ENCODE measurements around the gene RNF187.

The RNF187 gene

DNA sequence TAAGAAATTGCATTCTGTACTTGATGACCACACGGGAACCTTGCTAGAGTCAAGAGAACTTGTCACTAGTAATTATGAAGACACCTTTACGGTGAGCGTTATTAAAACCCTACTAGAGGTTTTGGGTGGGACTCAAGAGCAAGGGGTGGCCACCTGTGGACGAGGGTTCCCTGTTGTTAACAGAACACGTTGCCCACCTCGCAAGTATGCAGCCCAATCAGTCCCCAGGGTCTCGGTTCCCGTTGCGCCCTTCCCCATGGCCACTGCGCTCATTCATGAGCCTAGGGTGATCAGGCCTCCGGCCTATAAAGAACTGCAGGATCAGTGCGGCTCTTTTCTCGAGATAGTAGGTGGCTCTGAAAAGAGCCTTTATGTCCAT, 30.2 kb upstream of the RNF187 start:
- no peak for ATAC-seq (ENCODE audit: insufficient read depth, low read depth)

DNA sequence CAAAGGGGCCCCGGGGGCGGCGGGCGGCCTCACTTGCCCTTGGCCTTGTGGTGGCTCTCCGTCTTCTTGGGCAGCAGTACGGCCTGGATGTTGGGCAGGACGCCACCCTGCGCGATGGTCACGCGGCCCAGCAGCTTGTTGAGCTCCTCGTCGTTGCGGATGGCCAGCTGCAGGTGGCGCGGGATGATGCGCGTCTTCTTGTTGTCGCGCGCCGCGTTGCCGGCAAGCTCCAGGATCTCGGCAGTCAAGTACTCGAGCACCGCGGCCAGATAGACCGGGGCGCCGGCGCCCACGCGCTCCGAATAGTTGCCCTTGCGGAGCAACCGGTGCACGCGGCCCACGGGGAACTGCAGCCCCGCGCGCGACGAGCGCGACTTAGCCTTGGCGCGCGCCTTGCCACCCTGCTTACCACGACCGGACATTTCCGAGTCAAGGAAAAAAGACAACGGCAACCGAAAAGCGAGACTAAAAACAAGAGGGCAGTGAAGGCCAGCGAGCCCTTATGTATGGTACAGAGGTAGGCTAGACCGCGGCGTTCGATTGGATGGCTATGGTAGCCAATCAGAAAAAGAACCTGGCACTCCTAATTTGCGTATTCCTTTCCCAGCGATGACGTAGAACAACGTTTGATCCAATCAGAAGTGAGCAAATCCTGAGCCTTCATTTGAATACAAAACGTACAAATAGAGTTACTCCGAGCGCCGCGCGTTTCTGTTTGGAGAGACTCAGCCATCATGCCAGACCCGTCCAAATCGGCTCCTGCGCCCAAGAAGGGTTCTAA, 29.6 kb upstream of the RNF187 start:
- no peak for ATAC-seq (ENCODE audit: insufficient read depth, low read depth)
- Histone ChIP-seq H3K4me3 (ENCODE audit: low read depth in 1 of 2, low read length in 2 of 2) (no peak overlapping the region), H3K9me3 (ENCODE audit: insufficient read depth, low read length, severe bottlenecking) (no peaks in the 10 kb centered on the region), H3K9ac (ENCODE audit: low read depth, low read length) (no peak overlapping the region), H3K4me2 (ENCODE audit: insufficient read depth, low read length) (no peak overlapping the region), H3K4me1 (ENCODE audit: insufficient read depth, low read length) (no peaks in the 10 kb centered on the region), H3K36me3 (ENCODE audit: insufficient read depth, low read length) (no peaks in the 10 kb centered on the region), H2AFZ (ENCODE audit: low read depth, low read length) (no peak overlapping the region), H3K27ac (ENCODE audit: low read length) (no peak overlapping the region), H4K20me1 (ENCODE audit: insufficient read depth, low read length) (no peaks in the 10 kb centered on the region), H3K79me2 (ENCODE audit: insufficient read depth, low read length) (no peaks in the 10 kb centered on the region), H3K27me3 (ENCODE audit: insufficient read depth, low read length, poor library complexity) (peaks cover 4% of the 10 kb centered on the region)
- no peak for DNase-seq
- TF ChIP-seq, protein P1, sequence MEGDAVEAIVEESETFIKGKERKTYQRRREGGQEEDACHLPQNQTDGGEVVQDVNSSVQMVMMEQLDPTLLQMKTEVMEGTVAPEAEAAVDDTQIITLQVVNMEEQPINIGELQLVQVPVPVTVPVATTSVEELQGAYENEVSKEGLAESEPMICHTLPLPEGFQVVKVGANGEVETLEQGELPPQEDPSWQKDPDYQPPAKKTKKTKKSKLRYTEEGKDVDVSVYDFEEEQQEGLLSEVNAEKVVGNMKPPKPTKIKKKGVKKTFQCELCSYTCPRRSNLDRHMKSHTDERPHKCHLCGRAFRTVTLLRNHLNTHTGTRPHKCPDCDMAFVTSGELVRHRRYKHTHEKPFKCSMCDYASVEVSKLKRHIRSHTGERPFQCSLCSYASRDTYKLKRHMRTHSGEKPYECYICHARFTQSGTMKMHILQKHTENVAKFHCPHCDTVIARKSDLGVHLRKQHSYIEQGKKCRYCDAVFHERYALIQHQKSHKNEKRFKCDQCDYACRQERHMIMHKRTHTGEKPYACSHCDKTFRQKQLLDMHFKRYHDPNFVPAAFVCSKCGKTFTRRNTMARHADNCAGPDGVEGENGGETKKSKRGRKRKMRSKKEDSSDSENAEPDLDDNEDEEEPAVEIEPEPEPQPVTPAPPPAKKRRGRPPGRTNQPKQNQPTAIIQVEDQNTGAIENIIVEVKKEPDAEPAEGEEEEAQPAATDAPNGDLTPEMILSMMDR (IDR thresholded peaks at IDR 0.05; ENCODE audit: borderline replicate concordance, extremely low read depth, low read length, poor library complexity, severe bottlenecking): no peak
- TF ChIP-seq EZH2 (IDR thresholded peaks at IDR 0.05; ENCODE audit: borderline replicate concordance, low read depth, low read length, severe bottlenecking): no peak

More for the DNA sequence above, 30.2 kb upstream of the RNF187 start:
- Histone ChIP-seq H3K27me3 (ENCODE audit: insufficient read depth, low read length, poor library complexity) (peaks cover 4% of the 10 kb centered on the region), H4K20me1 (ENCODE audit: insufficient read depth, low read length) (no peaks in the 10 kb centered on the region), H3K4me3 (ENCODE audit: low read depth in 1 of 2, low read length in 2 of 2) (no peak overlapping the region), H3K4me1 (ENCODE audit: insufficient read depth, low read length) (no peaks in the 10 kb centered on the region), H3K9me3 (ENCODE audit: insufficient read depth, low read length, severe bottlenecking) (no peaks in the 10 kb centered on the region), H3K9ac (ENCODE audit: low read depth, low read length) (no peak overlapping the region), H2AFZ (ENCODE audit: low read depth, low read length) (no peak overlapping the region), H3K79me2 (ENCODE audit: insufficient read depth, low read length) (no peaks in the 10 kb centered on the region), H3K27ac (ENCODE audit: low read length) (no peak overlapping the region), H3K36me3 (ENCODE audit: insufficient read depth, low read length) (no peaks in the 10 kb centered on the region), H3K4me2 (ENCODE audit: insufficient read depth, low read length) (no peak overlapping the region)
- TF ChIP-seq, protein P1 (IDR thresholded peaks at IDR 0.05; ENCODE audit: borderline replicate concordance, extremely low read depth, low read length, poor library complexity, severe bottlenecking): no peak
- no peak for TF ChIP-seq EZH2 (IDR thresholded peaks at IDR 0.05; ENCODE audit: borderline replicate concordance, low read depth, low read length, severe bottlenecking)
- DNase-seq: no peak

DNA sequence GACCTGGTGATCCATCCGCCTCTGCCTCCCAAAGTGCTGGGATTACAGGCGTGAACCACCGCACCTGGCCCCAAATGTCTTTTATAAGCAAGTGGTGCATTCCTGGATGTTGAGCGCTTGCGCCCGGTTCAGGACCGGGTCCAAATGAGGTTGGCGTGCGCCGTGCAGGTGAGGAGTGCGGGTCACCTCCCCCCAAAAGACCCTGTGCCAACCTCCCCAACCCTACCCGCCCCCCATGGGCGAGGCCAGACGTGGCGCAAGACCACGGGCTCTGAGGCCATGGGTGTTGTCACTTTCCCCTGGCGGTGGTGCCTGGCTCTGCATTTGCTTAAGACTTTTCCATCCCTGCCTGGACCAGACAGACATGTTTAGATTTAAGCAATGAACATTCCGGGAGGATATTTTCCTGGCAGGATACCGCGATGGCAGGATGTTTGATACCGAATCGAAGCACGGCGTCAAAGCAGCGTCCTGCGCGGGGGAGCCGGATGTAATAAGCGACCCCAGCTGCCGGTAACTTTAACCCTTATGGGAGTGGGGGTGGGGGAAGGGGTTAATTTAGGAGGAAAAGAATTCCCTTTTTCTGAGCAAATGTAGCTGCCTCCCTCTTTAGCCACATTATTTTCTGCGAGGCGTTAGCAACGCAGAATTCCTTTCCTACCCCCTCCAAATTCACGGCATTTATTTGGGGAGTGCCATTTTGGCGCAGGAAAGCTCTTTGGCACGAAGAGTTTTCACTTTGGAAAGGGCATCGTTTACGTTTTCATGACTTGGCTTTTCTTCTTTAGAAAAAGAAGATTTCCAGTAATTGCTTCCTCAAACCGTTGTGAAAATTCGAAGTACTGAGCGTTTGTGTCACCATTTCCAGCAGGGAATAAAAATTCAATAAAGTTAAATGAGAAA, 27.8 kb upstream of the RNF187 start:
- H3K27ac ChIP-seq (ENCODE audit: low read length): no peak overlapping the region
- no peaks in the 10 kb centered on the region for H3K4me1 ChIP-seq (ENCODE audit: insufficient read depth, low read length)
- no peak for DNase-seq
- H2AFZ ChIP-seq (ENCODE audit: low read depth, low read length): no peak overlapping the region
- TF ChIP-seq, protein P1 (IDR thresholded peaks at IDR 0.05; ENCODE audit: borderline replicate concordance, extremely low read depth, low read length, poor library complexity, severe bottlenecking): peak; percentile 20
- no peak for TF ChIP-seq EZH2 (IDR thresholded peaks at IDR 0.05; ENCODE audit: borderline replicate concordance, low read depth, low read length, severe bottlenecking)
- H3K4me3 ChIP-seq (ENCODE audit: low read depth in 1 of 2, low read length in 2 of 2): no peak overlapping the region
- H3K27me3 ChIP-seq (ENCODE audit: insufficient read depth, low read length, poor library complexity): peaks cover 4% of the 10 kb centered on the region
- H3K36me3 ChIP-seq (ENCODE audit: insufficient read depth, low read length): no peaks in the 10 kb centered on the region
- H4K20me1 ChIP-seq (ENCODE audit: insufficient read depth, low read length): no peaks in the 10 kb centered on the region
- no peaks in the 10 kb centered on the region for H3K9me3 ChIP-seq (ENCODE audit: insufficient read depth, low read length, severe bottlenecking)
- no peak overlapping the region for H3K4me2 ChIP-seq (ENCODE audit: insufficient read depth, low read length)
- no peak for ATAC-seq (ENCODE audit: insufficient read depth, low read depth)
- no peaks in the 10 kb centered on the region for H3K79me2 ChIP-seq (ENCODE audit: insufficient read depth, low read length)
- no peak overlapping the region for H3K9ac ChIP-seq (ENCODE audit: low read depth, low read length)

Measured in DND-41 (cell line).